ENCODE data around the gene DEGS1. TPM values are rescaled to one million over a fixed set of nuclear protein-coding genes. Genes with fewer than 3 reads are reported as not detected.

Gene DEGS1
- total RNA-seq, 1 experiment from 2014 or later = 20.0 TPM

DNA sequence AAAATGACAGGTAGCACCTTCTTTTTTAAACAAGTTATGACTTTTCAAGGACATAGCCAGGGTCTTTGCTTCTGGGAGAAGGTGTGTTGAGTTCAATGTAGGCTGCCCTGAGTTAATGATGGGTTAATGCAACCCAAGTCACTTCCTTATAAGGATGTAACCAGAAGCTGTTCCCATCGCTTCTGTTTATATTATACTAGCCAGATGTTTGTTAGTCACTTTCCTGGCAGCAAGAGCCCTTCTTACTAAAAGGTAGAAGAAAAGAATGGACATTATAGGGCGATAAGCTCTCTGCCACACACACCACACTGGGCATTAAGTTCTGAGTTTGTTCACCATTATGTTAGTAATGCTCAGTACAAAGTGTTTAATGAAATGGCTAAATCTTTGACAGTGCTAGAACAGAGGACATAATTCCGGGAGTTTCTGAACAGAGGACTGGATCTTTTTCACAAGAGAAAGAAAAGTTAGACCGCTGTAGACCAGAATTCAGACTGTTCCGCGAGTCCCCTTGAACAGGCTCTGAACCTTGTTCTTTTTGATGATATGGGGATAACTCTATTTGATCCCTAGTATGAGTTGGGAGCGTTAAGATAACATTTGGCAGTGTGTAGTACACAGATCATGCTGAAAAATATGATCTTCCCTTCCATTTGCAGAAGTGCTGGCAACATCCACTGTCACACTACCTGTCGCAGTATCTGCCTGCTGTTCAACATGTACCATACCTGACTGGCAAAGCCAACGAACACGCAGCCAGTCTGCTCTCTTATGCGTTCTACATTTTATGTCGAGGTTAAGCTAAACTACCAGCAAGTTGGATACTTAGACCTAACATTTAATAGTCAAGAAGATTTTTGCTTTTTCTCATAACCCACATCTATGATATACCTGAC is 41.0 kb downstream of the DEGS1 start:
- peaks cover 11% of the 10 kb centered on the region; the same call in 1 of the 2 replicates for H3F3A ChIP-seq (ENCODE audit: insufficient read depth, low read depth)
- no peaks in the 10 kb centered on the region for H3K9me3 ChIP-seq (ENCODE audit: insufficient read depth, low read depth)
- H4K20me1 ChIP-seq (ENCODE audit: insufficient read depth) = no peaks in the 10 kb centered on the region
- intact Hi-C loops (cut with micrococcal nuclease; ENCODE audit: unreplicated experiment) = no loop called here
- no TSS peak for BruUV-seq (replicated peaks)
- POLR2A ChIA-PET (ENCODE audit: unreplicated experiment) = no interaction called here
- no peaks in the 10 kb centered on the region for H3K79me2 ChIP-seq (ENCODE audit: low read depth)
- TF ChIP-seq, protein P1, sequence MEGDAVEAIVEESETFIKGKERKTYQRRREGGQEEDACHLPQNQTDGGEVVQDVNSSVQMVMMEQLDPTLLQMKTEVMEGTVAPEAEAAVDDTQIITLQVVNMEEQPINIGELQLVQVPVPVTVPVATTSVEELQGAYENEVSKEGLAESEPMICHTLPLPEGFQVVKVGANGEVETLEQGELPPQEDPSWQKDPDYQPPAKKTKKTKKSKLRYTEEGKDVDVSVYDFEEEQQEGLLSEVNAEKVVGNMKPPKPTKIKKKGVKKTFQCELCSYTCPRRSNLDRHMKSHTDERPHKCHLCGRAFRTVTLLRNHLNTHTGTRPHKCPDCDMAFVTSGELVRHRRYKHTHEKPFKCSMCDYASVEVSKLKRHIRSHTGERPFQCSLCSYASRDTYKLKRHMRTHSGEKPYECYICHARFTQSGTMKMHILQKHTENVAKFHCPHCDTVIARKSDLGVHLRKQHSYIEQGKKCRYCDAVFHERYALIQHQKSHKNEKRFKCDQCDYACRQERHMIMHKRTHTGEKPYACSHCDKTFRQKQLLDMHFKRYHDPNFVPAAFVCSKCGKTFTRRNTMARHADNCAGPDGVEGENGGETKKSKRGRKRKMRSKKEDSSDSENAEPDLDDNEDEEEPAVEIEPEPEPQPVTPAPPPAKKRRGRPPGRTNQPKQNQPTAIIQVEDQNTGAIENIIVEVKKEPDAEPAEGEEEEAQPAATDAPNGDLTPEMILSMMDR (conservative IDR thresholded peaks at IDR 0.05) = no peak
- no peaks in the 10 kb centered on the region for H3K27me3 ChIP-seq (ENCODE audit: insufficient read depth, low read depth)
- peak in 1 of 2 experiments; percentile 46 for DNase-seq
- no peaks in the 10 kb centered on the region for H3K4me1 ChIP-seq (replicated peaks; ENCODE audit: insufficient read depth)
- H3K27ac ChIP-seq = no peak overlapping the region
- H3K4me3 ChIP-seq = no peak overlapping the region
- CTCF ChIA-PET = no interaction called here
- H3K9me2 ChIP-seq (ENCODE audit: insufficient read depth) = no peaks in the 10 kb centered on the region
- no peak overlapping the region for H2AFZ ChIP-seq
- H3K36me3 ChIP-seq (ENCODE audit: low read depth) = no peaks in the 10 kb centered on the region
- no peak overlapping the region for H3K4me2 ChIP-seq

DNA sequence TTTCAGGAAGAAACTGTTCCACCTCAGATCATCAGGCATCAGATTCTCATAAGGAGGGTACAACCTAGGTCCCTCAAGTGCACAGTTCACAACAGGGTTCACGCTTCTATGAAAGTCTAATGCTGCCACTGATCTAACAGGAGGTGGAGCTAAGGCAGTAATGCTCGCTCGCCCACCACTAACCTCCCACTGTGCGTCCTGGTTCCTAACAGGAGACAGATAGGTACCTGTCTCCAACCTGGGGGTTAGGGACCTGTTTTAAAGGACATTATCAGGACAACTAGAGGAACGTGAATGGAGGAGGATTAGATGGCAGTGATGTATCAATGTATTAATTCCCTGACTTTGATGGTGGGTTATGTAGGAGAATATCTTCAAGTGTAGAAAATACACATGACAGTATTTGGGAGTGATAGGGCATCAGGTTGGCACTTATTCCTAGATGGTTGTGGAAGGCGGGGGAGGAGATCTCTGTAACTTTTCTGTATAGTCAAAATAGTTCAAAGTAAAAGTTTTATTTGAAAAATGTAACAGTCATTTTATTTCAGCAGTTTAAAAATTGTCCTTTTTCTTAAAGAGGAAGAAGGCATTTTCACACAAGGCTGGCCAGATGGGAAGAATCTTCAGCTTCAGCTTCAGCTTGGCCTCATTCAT is 43.9 kb downstream of the DEGS1 start:
- peaks cover 11% of the 10 kb centered on the region for H3F3A ChIP-seq (ENCODE audit: insufficient read depth, low read depth)
- H3K79me2 ChIP-seq (ENCODE audit: low read depth) = no peaks in the 10 kb centered on the region
- no peak overlapping the region for H3K27ac ChIP-seq
- no peak overlapping the region for H2AFZ ChIP-seq
- H3K4me3 ChIP-seq = no peak overlapping the region
- TF ChIP-seq, protein P1 (conservative IDR thresholded peaks at IDR 0.05) = no peak
- TF ChIP-seq EZH2 (IDR thresholded peaks at IDR 0.05; ENCODE audit: low read depth) = no peak
- H3K4me1 ChIP-seq (replicated peaks; ENCODE audit: insufficient read depth) = no peaks in the 10 kb centered on the region
- BruUV-seq (replicated peaks) = no TSS peak
- ChIA-PET CTCF (no interaction called here), POLR2A (ENCODE audit: unreplicated experiment) (no interaction called here)
- no peaks in the 10 kb centered on the region for H3K27me3 ChIP-seq (ENCODE audit: insufficient read depth, low read depth)
- peaks cover 7% of the 10 kb centered on the region for H3K36me3 ChIP-seq (ENCODE audit: low read depth)
- H3K9me2 ChIP-seq (ENCODE audit: insufficient read depth) = no peaks in the 10 kb centered on the region
- no peak for DNase-seq
- intact Hi-C loops (cut with micrococcal nuclease; ENCODE audit: unreplicated experiment) = no loop called here
- no peak overlapping the region for H3K4me2 ChIP-seq
- no peaks in the 10 kb centered on the region for H4K20me1 ChIP-seq (ENCODE audit: insufficient read depth)
- H3K9me3 ChIP-seq (ENCODE audit: insufficient read depth, low read depth) = no peaks in the 10 kb centered on the region

DNA sequence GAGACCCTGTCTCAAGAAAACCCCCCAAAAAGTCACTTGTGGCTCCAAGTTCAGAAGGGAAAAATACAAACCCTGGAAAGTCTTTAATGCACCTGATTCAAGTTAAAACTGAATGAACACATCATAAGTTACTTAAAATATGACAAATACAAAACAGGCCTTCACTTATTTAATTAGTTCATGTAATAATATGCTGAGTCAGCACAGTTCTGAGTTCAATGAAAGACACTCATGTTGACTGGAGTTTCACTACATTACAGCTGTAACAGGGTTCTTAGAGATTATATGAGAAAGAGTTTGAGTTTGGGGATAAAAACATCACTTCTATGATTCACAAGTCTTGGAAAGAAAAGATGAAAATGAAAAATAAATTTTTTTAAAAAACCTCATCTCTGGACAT is 51.0 kb downstream of the DEGS1 start:
- H3K9me2 ChIP-seq (ENCODE audit: insufficient read depth) = no peaks in the 10 kb centered on the region
- DNase-seq = no peak
- ChIA-PET POLR2A (ENCODE audit: unreplicated experiment) (no interaction called here), CTCF (no interaction called here)
- TF ChIP-seq EZH2 (IDR thresholded peaks at IDR 0.05; ENCODE audit: low read depth) = no peak
- TF ChIP-seq, protein P1 (conservative IDR thresholded peaks at IDR 0.05) = no peak
- intact Hi-C loops (cut with micrococcal nuclease; ENCODE audit: unreplicated experiment) = no loop called here
- no peaks in the 10 kb centered on the region; the same call in 1 of the 2 replicates for H3F3A ChIP-seq (ENCODE audit: insufficient read depth, low read depth)
- no peak overlapping the region for H3K27ac ChIP-seq
- H3K4me2 ChIP-seq = no peak overlapping the region
- no peaks in the 10 kb centered on the region for H4K20me1 ChIP-seq (ENCODE audit: insufficient read depth)
- H3K27me3 ChIP-seq (ENCODE audit: insufficient read depth, low read depth) = no peaks in the 10 kb centered on the region
- H3K36me3 ChIP-seq (ENCODE audit: low read depth) = peaks cover 13% of the 10 kb centered on the region
- no peaks in the 10 kb centered on the region for H3K9me3 ChIP-seq (ENCODE audit: insufficient read depth, low read depth)
- no peaks in the 10 kb centered on the region for H3K79me2 ChIP-seq (ENCODE audit: low read depth)
- H3K4me3 ChIP-seq = no peak overlapping the region
- H2AFZ ChIP-seq = no peak overlapping the region
- no TSS peak for BruUV-seq (replicated peaks)
- H3K4me1 ChIP-seq (replicated peaks; ENCODE audit: insufficient read depth) = no peaks in the 10 kb centered on the region
